Measurements from ENCODE around the gene ZNF616.

Gene ZNF616

GRCh38 chr19:52095172-52096014, 44.3 kb downstream of the ZNF616 start, which contains the start of gene ZNF841:
ZNF841 (minus strand) TSS chr19:52095765; CDS start chr19:52084801, 10,964 bp downstream.
- TF ChIP-seq FOXP2 (optimal IDR thresholded peaks at IDR 0.05; ENCODE audit: control extremely low read depth, extremely low read length, insufficient read depth) (no peak), POLR2AphosphoS5 (IDR thresholded peaks at IDR 0.05; ENCODE audit: borderline replicate concordance, low read depth, low read length) (peak; percentile 83)
- Histone ChIP-seq H3K4me3 (peak within 1 kb of the TSS; percentile 90), H3K9me3 (ENCODE audit: low read depth, low read length) (peaks cover 16% of the 10 kb centered on the region; the same call in 1 of the 2 replicates), H3K36me3 (ENCODE audit: insufficient read depth, low read length) (peaks cover 32% of the 10 kb centered on the region), H3K9ac (ENCODE audit: insufficient read length) (peak within 1 kb of the TSS; percentile 87), H3K27ac (0 out of 2 replicates have a peak within 1 kb of the TSS, but pooled peaks have one; percentile 16)
- DNase-seq (ENCODE audit: low read depth, low spot score): peak; percentile 69

GRCh38 chr19:52094526-52095130, 45.1 kb downstream of the ZNF616 start:
- no peak overlapping the region for H3K27ac ChIP-seq
- peaks cover 35% of the 10 kb centered on the region for H3K36me3 ChIP-seq (ENCODE audit: insufficient read depth, low read length)
- H3K9me3 ChIP-seq (ENCODE audit: low read depth, low read length): peaks cover 16% of the 10 kb centered on the region; the same call in 1 of the 2 replicates
- H3K4me3 ChIP-seq: peak overlapping the region; percentile 90
- no peak for DNase-seq (ENCODE audit: low read depth, low spot score)
- peak overlapping the region; percentile 87 for H3K9ac ChIP-seq (ENCODE audit: insufficient read length)
- TF ChIP-seq POLR2AphosphoS5 (IDR thresholded peaks at IDR 0.05; ENCODE audit: borderline replicate concordance, low read depth, low read length) (no peak), FOXP2 (optimal IDR thresholded peaks at IDR 0.05; ENCODE audit: control extremely low read depth, extremely low read length, insufficient read depth) (no peak), EZH2 (IDR thresholded peaks at IDR 0.05) (no peak)

GRCh38 chr19:52086481-52086880, 53.3 kb downstream of the ZNF616 start:
- Histone ChIP-seq H3K27ac (no peak overlapping the region), H3K4me3 (no peak overlapping the region), H3K9ac (ENCODE audit: insufficient read length) (no peak overlapping the region), H3K36me3 (ENCODE audit: insufficient read depth, low read length) (peaks cover 81% of the 10 kb centered on the region), H3K9me3 (ENCODE audit: low read depth, low read length) (peaks cover 16% of the 10 kb centered on the region; the same call in 1 of the 2 replicates)
- no peak for TF ChIP-seq EZH2 (IDR thresholded peaks at IDR 0.05)
- TF ChIP-seq FOXP2 (optimal IDR thresholded peaks at IDR 0.05; ENCODE audit: control extremely low read depth, extremely low read length, insufficient read depth): no peak
- TF ChIP-seq POLR2AphosphoS5 (IDR thresholded peaks at IDR 0.05; ENCODE audit: borderline replicate concordance, low read depth, low read length): no peak
- DNase-seq (ENCODE audit: low read depth, low spot score): no peak

- no peak for TF ChIP-seq FOXP2 (optimal IDR thresholded peaks at IDR 0.05; ENCODE audit: control extremely low read depth, extremely low read length, insufficient read depth)
- TF ChIP-seq POLR2AphosphoS5 (IDR thresholded peaks at IDR 0.05; ENCODE audit: borderline replicate concordance, low read depth, low read length): no peak
- TF ChIP-seq EZH2 (IDR thresholded peaks at IDR 0.05): no peak
- Histone ChIP-seq H3K9ac (ENCODE audit: insufficient read length) (no peak overlapping the region), H3K9me3 (ENCODE audit: low read depth, low read length) (peaks cover 33% of the 10 kb centered on the region), H3K36me3 (ENCODE audit: insufficient read depth, low read length) (peaks cover 66% of the 10 kb centered on the region), H3K4me3 (no peak overlapping the region), H3K27ac (no peak overlapping the region)
- no peak for DNase-seq (ENCODE audit: low read depth, low spot score)
These were observed 69.2 kb downstream of the ZNF616 start for GRCh38 chr19:52070496-52070895.

- Histone ChIP-seq H3K36me3 (ENCODE audit: insufficient read depth, low read length) (peaks cover 66% of the 10 kb centered on the region), H3K9me3 (ENCODE audit: low read depth, low read length) (peaks cover 33% of the 10 kb centered on the region), H3K9ac (ENCODE audit: insufficient read length) (no peak overlapping the region), H3K27ac (no peak overlapping the region), H3K4me3 (no peak overlapping the region)
- TF ChIP-seq FOXP2 (optimal IDR thresholded peaks at IDR 0.05; ENCODE audit: control extremely low read depth, extremely low read length, insufficient read depth): no peak
- no peak for TF ChIP-seq POLR2AphosphoS5 (IDR thresholded peaks at IDR 0.05; ENCODE audit: borderline replicate concordance, low read depth, low read length)
- no peak for TF ChIP-seq EZH2 (IDR thresholded peaks at IDR 0.05)
- DNase-seq (ENCODE audit: low read depth, low spot score): no peak
These were observed 70.1 kb downstream of the ZNF616 start for GRCh38 chr19:52069653-52070052.

GRCh38 chr19:52066258-52066863, 73.4 kb downstream of the ZNF616 start:
- H3K9ac ChIP-seq (ENCODE audit: insufficient read length): no peak overlapping the region
- H3K9me3 ChIP-seq (ENCODE audit: low read depth, low read length): peaks cover 27% of the 10 kb centered on the region
- H3K36me3 ChIP-seq (ENCODE audit: insufficient read depth, low read length): peaks cover 53% of the 10 kb centered on the region

GRCh38 chr19:52065399-52065798, 74.3 kb downstream of the ZNF616 start:
- Histone ChIP-seq H3K4me3 (no peak overlapping the region), H3K9me3 (ENCODE audit: low read depth, low read length) (peaks cover 20% of the 10 kb centered on the region)

More at GRCh38 chr19:52066258-52066863, 73.4 kb downstream of the ZNF616 start:
- no peak overlapping the region for H3K27ac ChIP-seq
- DNase-seq (ENCODE audit: low read depth, low spot score): no peak
- TF ChIP-seq POLR2AphosphoS5 (IDR thresholded peaks at IDR 0.05; ENCODE audit: borderline replicate concordance, low read depth, low read length): no peak
- TF ChIP-seq EZH2 (IDR thresholded peaks at IDR 0.05): no peak
- TF ChIP-seq FOXP2 (optimal IDR thresholded peaks at IDR 0.05; ENCODE audit: control extremely low read depth, extremely low read length, insufficient read depth): no peak
- no peak overlapping the region for H3K4me3 ChIP-seq

More at GRCh38 chr19:52065399-52065798, 74.3 kb downstream of the ZNF616 start:
- Histone ChIP-seq H3K36me3 (ENCODE audit: insufficient read depth, low read length) (peaks cover 44% of the 10 kb centered on the region), H3K9ac (ENCODE audit: insufficient read length) (no peak overlapping the region), H3K27ac (no peak overlapping the region)
- DNase-seq (ENCODE audit: low read depth, low spot score): no peak
- TF ChIP-seq POLR2AphosphoS5 (IDR thresholded peaks at IDR 0.05; ENCODE audit: borderline replicate concordance, low read depth, low read length): no peak
- no peak for TF ChIP-seq FOXP2 (optimal IDR thresholded peaks at IDR 0.05; ENCODE audit: control extremely low read depth, extremely low read length, insufficient read depth)
- no peak for TF ChIP-seq EZH2 (IDR thresholded peaks at IDR 0.05)
